ENCODE measurements around the gene RHBDF2.

The RHBDF2 gene

GRCh38 chr17:76432712-76433336, 68.4 kb downstream of the RHBDF2 start:
- DNase-seq = no peak

- no peak for DNase-seq
Measured at GRCh38 chr17:76432004-76432403, 69.2 kb downstream of the RHBDF2 start.

GRCh38 chr17:76431509-76431908, 69.7 kb downstream of the RHBDF2 start:
- no peak for DNase-seq

- DNase-seq = no peak
Measured at GRCh38 chr17:76428511-76428910, 72.7 kb downstream of the RHBDF2 start.

- no peak for DNase-seq
Measured at GRCh38 chr17:76427501-76428231, 73.6 kb downstream of the RHBDF2 start.

GRCh38 chr17:76426853-76427252, 74.4 kb downstream of the RHBDF2 start:
- no peak for DNase-seq

- DNase-seq = no peak
Measured at GRCh38 chr17:76422860-76423259, 78.4 kb downstream of the RHBDF2 start.

- no peak for DNase-seq
Measured at GRCh38 chr17:76422406-76422805, 78.8 kb downstream of the RHBDF2 start.

- no peak for DNase-seq
Measured at GRCh38 chr17:76421044-76421407, 80.2 kb downstream of the RHBDF2 start.

Measured in activated CD4-positive, alpha-beta T cell treated with anti-CD3 and anti-CD28 coated beads for 48 hours (primary cell).